A549 (cell line): ENCODE data around the gene TNC.

Experiments used
- CEBPB ChIP-seq, 2 experiments: fragments of >200 bp in 1 of 2; sonication (Bioruptor Twin) in 1 of 2; formaldehyde crosslinking in 1 of 2; IDR thresholded peaks; 2 replicates each; pipeline ENCODE4 v1.6.1; 2012 to 2016
- EHMT2 ChIP-seq: fragments of 200-600 bp; sonication (generic); IDR thresholded peaks from 2 replicates; pipeline ENCODE4 v1.6.1; 2016; ENCODE audit warnings: antibody characterized with exemption, low read depth, mild to moderate bottlenecking, moderate library complexity
- EP300 ChIP-seq, 2 experiments: fragments of >200 bp; sonication (Bioruptor Twin); formaldehyde crosslinking; IDR thresholded peaks; 2 replicates in 1 of 2; 3 replicates in 1 of 2; pipeline ENCODE4 v1.6.1; 2016 to 2017
- MAFK ChIP-seq: fragments of 450-650 bp; IDR thresholded peaks from 2 replicates; pipeline ENCODE4 v1.6.1; 2014; ENCODE audit not compliant: partially characterized antibody
- NFE2L2 ChIP-seq: fragments of 150-350 bp; conservative IDR thresholded peaks from 2 replicates; pipeline ENCODE4 v1.6.1; 2014; ENCODE audit warnings: low read length
- POLR2A ChIP-seq: IDR thresholded peaks from 2 replicates; pipeline ENCODE4 v1.6.1; 2012; ENCODE audit warnings: mild to moderate bottlenecking, low read length
- POLR2AphosphoS2 ChIP-seq: conservative IDR thresholded peaks from 2 replicates; pipeline ENCODE4 v1.6.1; 2012; ENCODE audit warnings: low read length, improper control_type of control experiment, inconsistent platforms
- RCOR1 ChIP-seq: fragments of 150-350 bp; IDR thresholded peaks from 2 replicates; pipeline ENCODE4 v1.6.1; 2014; ENCODE audit warnings: antibody characterized with exemption, low read length, low read depth
- TF ChIP-seq, protein P1 (sequence below): fragments of >200 bp; sonication (Bioruptor Twin); formaldehyde crosslinking; IDR thresholded peaks from 3 replicates; pipeline ENCODE4 v1.5.1; 2016
- TF ChIP-seq, protein P2 (sequence below): fragments of 200-600 bp; sonication (generic); IDR thresholded peaks from 2 replicates; pipeline ENCODE4 v1.6.1; 2016; ENCODE audit warnings: antibody characterized with exemption, mild to moderate bottlenecking, moderate library complexity
- TF ChIP-seq, protein P3 (sequence below): IDR thresholded peaks from 2 replicates; pipeline ENCODE4 v1.6.1; 2012; ENCODE audit warnings: low read depth, borderline replicate concordance
- TF ChIP-seq, protein P4 (sequence below): fragments of 450-650 bp; IDR thresholded peaks from 2 replicates; pipeline ENCODE4 v1.6.1; 2014; ENCODE audit warnings: antibody characterized with exemption

DNA sequence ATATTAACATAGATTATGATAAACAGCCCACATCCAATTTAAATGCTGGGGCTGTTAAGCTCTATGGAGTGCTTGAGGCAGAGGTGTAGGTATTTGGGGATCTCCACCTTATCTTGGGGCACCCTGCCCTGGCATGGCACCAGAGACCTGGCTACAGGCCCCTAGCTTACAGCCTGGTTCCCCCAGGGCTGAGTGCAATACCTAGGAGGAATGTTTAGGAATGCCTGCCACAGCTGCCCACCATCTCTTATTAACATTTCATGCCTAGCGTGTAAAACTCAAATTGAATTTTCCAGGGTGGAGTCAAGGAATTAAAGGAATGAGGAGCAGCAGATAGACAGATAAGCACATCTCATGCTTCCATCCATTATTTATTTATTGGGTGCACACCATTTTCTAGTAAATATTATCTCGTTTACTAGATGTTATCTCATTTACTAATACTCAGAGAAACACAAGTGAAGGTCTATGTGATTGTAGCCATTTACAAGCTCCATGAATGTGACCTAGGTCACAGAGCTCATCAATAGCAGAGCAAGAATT lies 131.9 kb downstream of the TNC start:
- TF ChIP-seq POLR2A (no peak), EP300 (IDR thresholded peaks at IDR 0.05) (no peak), NFE2L2 (no peak), RCOR1 (no peak), EHMT2 (no peak), MAFK (no peak), POLR2AphosphoS2 (no peak), CEBPB (IDR thresholded peaks at IDR 0.05) (no peak)
- TF ChIP-seq, protein P1, sequence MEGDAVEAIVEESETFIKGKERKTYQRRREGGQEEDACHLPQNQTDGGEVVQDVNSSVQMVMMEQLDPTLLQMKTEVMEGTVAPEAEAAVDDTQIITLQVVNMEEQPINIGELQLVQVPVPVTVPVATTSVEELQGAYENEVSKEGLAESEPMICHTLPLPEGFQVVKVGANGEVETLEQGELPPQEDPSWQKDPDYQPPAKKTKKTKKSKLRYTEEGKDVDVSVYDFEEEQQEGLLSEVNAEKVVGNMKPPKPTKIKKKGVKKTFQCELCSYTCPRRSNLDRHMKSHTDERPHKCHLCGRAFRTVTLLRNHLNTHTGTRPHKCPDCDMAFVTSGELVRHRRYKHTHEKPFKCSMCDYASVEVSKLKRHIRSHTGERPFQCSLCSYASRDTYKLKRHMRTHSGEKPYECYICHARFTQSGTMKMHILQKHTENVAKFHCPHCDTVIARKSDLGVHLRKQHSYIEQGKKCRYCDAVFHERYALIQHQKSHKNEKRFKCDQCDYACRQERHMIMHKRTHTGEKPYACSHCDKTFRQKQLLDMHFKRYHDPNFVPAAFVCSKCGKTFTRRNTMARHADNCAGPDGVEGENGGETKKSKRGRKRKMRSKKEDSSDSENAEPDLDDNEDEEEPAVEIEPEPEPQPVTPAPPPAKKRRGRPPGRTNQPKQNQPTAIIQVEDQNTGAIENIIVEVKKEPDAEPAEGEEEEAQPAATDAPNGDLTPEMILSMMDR = no peak
- TF ChIP-seq, protein P2, sequence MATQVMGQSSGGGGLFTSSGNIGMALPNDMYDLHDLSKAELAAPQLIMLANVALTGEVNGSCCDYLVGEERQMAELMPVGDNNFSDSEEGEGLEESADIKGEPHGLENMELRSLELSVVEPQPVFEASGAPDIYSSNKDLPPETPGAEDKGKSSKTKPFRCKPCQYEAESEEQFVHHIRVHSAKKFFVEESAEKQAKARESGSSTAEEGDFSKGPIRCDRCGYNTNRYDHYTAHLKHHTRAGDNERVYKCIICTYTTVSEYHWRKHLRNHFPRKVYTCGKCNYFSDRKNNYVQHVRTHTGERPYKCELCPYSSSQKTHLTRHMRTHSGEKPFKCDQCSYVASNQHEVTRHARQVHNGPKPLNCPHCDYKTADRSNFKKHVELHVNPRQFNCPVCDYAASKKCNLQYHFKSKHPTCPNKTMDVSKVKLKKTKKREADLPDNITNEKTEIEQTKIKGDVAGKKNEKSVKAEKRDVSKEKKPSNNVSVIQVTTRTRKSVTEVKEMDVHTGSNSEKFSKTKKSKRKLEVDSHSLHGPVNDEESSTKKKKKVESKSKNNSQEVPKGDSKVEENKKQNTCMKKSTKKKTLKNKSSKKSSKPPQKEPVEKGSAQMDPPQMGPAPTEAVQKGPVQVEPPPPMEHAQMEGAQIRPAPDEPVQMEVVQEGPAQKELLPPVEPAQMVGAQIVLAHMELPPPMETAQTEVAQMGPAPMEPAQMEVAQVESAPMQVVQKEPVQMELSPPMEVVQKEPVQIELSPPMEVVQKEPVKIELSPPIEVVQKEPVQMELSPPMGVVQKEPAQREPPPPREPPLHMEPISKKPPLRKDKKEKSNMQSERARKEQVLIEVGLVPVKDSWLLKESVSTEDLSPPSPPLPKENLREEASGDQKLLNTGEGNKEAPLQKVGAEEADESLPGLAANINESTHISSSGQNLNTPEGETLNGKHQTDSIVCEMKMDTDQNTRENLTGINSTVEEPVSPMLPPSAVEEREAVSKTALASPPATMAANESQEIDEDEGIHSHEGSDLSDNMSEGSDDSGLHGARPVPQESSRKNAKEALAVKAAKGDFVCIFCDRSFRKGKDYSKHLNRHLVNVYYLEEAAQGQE = no peak
- TF ChIP-seq, protein P3, sequence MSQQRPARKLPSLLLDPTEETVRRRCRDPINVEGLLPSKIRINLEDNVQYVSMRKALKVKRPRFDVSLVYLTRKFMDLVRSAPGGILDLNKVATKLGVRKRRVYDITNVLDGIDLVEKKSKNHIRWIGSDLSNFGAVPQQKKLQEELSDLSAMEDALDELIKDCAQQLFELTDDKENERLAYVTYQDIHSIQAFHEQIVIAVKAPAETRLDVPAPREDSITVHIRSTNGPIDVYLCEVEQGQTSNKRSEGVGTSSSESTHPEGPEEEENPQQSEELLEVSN = no peak
- TF ChIP-seq, protein P4, sequence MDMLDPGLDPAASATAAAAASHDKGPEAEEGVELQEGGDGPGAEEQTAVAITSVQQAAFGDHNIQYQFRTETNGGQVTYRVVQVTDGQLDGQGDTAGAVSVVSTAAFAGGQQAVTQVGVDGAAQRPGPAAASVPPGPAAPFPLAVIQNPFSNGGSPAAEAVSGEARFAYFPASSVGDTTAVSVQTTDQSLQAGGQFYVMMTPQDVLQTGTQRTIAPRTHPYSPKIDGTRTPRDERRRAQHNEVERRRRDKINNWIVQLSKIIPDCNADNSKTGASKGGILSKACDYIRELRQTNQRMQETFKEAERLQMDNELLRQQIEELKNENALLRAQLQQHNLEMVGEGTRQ = no peak
